CD8-positive, alpha-beta memory T cell (primary cell): ENCODE measurements around the gene HSFX3. TPM values are rescaled to one million over a fixed set of nuclear protein-coding genes. Genes with fewer than 3 reads are reported as not detected.
A peak's percentile ranks its signal among the peaks of the same experiment; 100 is the strongest.

Experiments used
- CTCF ChIA-PET: fragments of 350-600 bp; sonication (Branson Sonifier 250); formaldehyde crosslinking; loops from one replicate; lab custom pipeline; 2021; ENCODE audit warnings: antibody characterized with exemption; lab: Charles Lee
- POLR2A ChIA-PET: fragments of 350-600 bp; sonication (Branson Sonifier 250); formaldehyde crosslinking; loops from one replicate; lab custom pipeline; 2021; ENCODE audit warnings: antibody characterized with exemption; lab: Charles Lee
- DNase-seq, 5 donors: peaks; one replicate each; pipeline versions ENCODE4 v3.0.0 to v3.0.0-alpha.2; 2020 to 2022; ENCODE audit warnings: mixed read lengths in 1 of 5
- H3K27ac ChIP-seq: one replicate; pipeline ENCODE4 v1.7.0; 2013; ENCODE audit warnings: low read depth, mild to moderate bottlenecking, low read length, moderate library complexity
- H3K27me3 ChIP-seq: 2 replicates; pipeline ENCODE4 v1.7.0; 2013; ENCODE audit warnings: low read length, mild to moderate bottlenecking; ENCODE audit not compliant: insufficient read depth, poor library complexity, severe bottlenecking
- H3K36me3 ChIP-seq: 2 replicates; pipeline ENCODE4 v1.7.0; 2013; ENCODE audit warnings: mild to moderate bottlenecking, low read length, moderate library complexity; ENCODE audit not compliant: insufficient read depth
- H3K4me1 ChIP-seq: 2 replicates; pipeline ENCODE4 v1.7.0; 2013; ENCODE audit warnings: mild to moderate bottlenecking, low read length, moderate library complexity; ENCODE audit not compliant: insufficient read depth
- H3K4me3 ChIP-seq: 2 replicates; pipeline ENCODE4 v1.7.0; 2013; ENCODE audit warnings: mild to moderate bottlenecking, low read length
- H3K9me3 ChIP-seq: 2 replicates; pipeline ENCODE4 v1.7.0; 2013; ENCODE audit warnings: mild to moderate bottlenecking, low read length
- H3K27ac Mint-ChIP-seq, 8 donors: one replicate each; pipeline ENCODE4 v1.8.0; 2020 to 2021; ENCODE audit warnings: mixed read lengths in 8 of 8, mild to moderate bottlenecking in 6 of 8, inconsistent platforms in 3 of 8, moderate library complexity in 3 of 8
- H3K27me3 Mint-ChIP-seq, 2 donors: one replicate each; pipeline ENCODE4 v1.8.0; 2020 to 2021; ENCODE audit warnings: mixed read lengths in 2 of 2, mild to moderate bottlenecking in 1 of 2, moderate library complexity in 1 of 2
- H3K36me3 Mint-ChIP-seq, 3 donors: one replicate each; pipeline ENCODE4 v1.8.0; 2020 to 2021; ENCODE audit warnings: mixed read lengths in 3 of 3, inconsistent platforms in 1 of 3, mild to moderate bottlenecking in 1 of 3
- H3K4me1 Mint-ChIP-seq, 3 donors: one replicate each; pipeline ENCODE4 v1.8.0; 2020 to 2021; ENCODE audit warnings: mixed read lengths in 3 of 3, inconsistent platforms in 1 of 3, mild to moderate bottlenecking in 1 of 3
- H3K4me3 Mint-ChIP-seq, 7 donors: one replicate each; pipeline ENCODE4 v1.8.0; 2020 to 2021; ENCODE audit warnings: mixed read lengths in 7 of 7, mild to moderate bottlenecking in 6 of 7, moderate library complexity in 4 of 7, inconsistent platforms in 2 of 7
- H3K9me3 Mint-ChIP-seq, 5 donors: one replicate each; pipeline ENCODE4 v1.8.0; 2020 to 2022; ENCODE audit warnings: mixed read lengths in 5 of 5, mild to moderate bottlenecking in 3 of 5, moderate library complexity in 2 of 5, inconsistent platforms in 1 of 5
- polyA plus RNA-seq: library from polyadenylated mRNA; unstranded; fragments of 300-500 nt; fragmentation: Illumina TruSeq; gene quantifications from one replicate; pipeline ENCODE4 v1.2.3, GENCODE V29; 2021
- total RNA-seq, 2 experiments: library from RNA; stranded (reverse); gene quantifications; one replicate each; pipeline ENCODE4 v1.2.3, GENCODE V29; 2021

HSFX3 gene
- total and polyA plus RNA-seq, 3 experiments from 2014 or later, result not detected

GRCh38 chrX:149511081-149511480, 38.6 kb downstream of the HSFX3 start:
- Histone ChIP-seq H3K4me1 (peaks cover 33% of the 10 kb centered on the region), H3K9me3 (no peaks in the 10 kb centered on the region), H3K36me3 (no peaks in the 10 kb centered on the region), H3K27ac (no peak overlapping the region), H3K27me3 (no peaks in the 10 kb centered on the region), H3K4me3 (no peak overlapping the region)
- Mint-ChIP-seq H3K36me3 (no peaks in the 10 kb centered on the region), H3K9me3 (no peaks in the 10 kb centered on the region), H3K27ac (peak overlapping the region in 1 of 8 donors; percentile 70), H3K4me1 (peaks cover 28 to 38% (median 37%) of the 10 kb centered on the region in 3 donors), H3K27me3 (peaks cover 0 to 6% of the 10 kb centered on the region in 2 donors), H3K4me3 (no peak overlapping the region)
- POLR2A ChIA-PET, result no interaction called here
- CTCF ChIA-PET, result interaction anchor here (1.4 to 1.6 kb wide), 2 partner anchors 16 to 29 kb away, joined by 4 to 6 read pairs; no protein-coding TSS in a partner anchor
- DNase-seq, result no peak

- Mint-ChIP-seq H3K27ac (peak overlapping the region in 1 of 8 donors; percentile 63), H3K27me3 (peaks cover 0 to 8% of the 10 kb centered on the region in 2 donors), H3K4me1 (peaks cover 28 to 38% (median 35%) of the 10 kb centered on the region in 3 donors), H3K4me3 (no peak overlapping the region), H3K36me3 (no peaks in the 10 kb centered on the region), H3K9me3 (no peaks in the 10 kb centered on the region)
- H3K27ac ChIP-seq, result no peak overlapping the region
- no peaks in the 10 kb centered on the region for H3K9me3 ChIP-seq
- CTCF ChIA-PET, result interaction anchor here (1.4 to 1.6 kb wide), 2 partner anchors 17 to 29 kb away, joined by 4 to 6 read pairs; no protein-coding TSS in a partner anchor
- peaks cover 40% of the 10 kb centered on the region for H3K4me1 ChIP-seq
- no peak for DNase-seq
- no peak overlapping the region for H3K4me3 ChIP-seq
- H3K27me3 ChIP-seq, result no peaks in the 10 kb centered on the region
- POLR2A ChIA-PET, result no interaction called here
- no peaks in the 10 kb centered on the region for H3K36me3 ChIP-seq
Measured at GRCh38 chrX:149510386-149510785, 39.3 kb downstream of the HSFX3 start.

GRCh38 chrX:149508467-149508866, 41.3 kb downstream of the HSFX3 start:
- H3K4me1 ChIP-seq, result peaks cover 31% of the 10 kb centered on the region
- no peaks in the 10 kb centered on the region for H3K36me3 ChIP-seq
- Mint-ChIP-seq H3K36me3 (peaks cover 0 to 5% (median 0%) of the 10 kb centered on the region in 3 donors), H3K27ac (no peak overlapping the region), H3K27me3 (peaks cover 0 to 10% of the 10 kb centered on the region in 2 donors), H3K4me1 (peaks cover 14 to 19% (median 18%) of the 10 kb centered on the region in 3 donors), H3K4me3 (no peak overlapping the region), H3K9me3 (peaks cover 0 to 2% (median 0%) of the 10 kb centered on the region in 5 donors)
- no peak for DNase-seq
- no peaks in the 10 kb centered on the region for H3K27me3 ChIP-seq
- ChIA-PET CTCF (no interaction called here), POLR2A (no interaction called here)
- H3K4me3 ChIP-seq, result no peak overlapping the region
- H3K27ac ChIP-seq, result no peak overlapping the region
- H3K9me3 ChIP-seq, result no peaks in the 10 kb centered on the region

- no peak overlapping the region for H3K27ac ChIP-seq
- peaks cover 0 to 2% (median 0%) of the 10 kb centered on the region in 5 donors for H3K9me3 Mint-ChIP-seq
- peak overlapping the region in 6 of 8 donors; percentile 75 to 100 (median 98) for H3K27ac Mint-ChIP-seq
- POLR2A ChIA-PET, result interaction anchor here (2.6 kb wide), 1 partner anchor 16 kb away, joined by 12 read pairs; no protein-coding TSS in a partner anchor
- H3K27me3 ChIP-seq, result no peaks in the 10 kb centered on the region
- CTCF ChIA-PET, result interaction anchor here (1.7 to 3.6 kb wide), 2 partner anchors 16 to 34 kb away, joined by 5 to 25 read pairs; partner anchors contain the start of gene EOLA1
- no peaks in the 10 kb centered on the region for H3K9me3 ChIP-seq
- H3K27me3 Mint-ChIP-seq, result peaks cover 0 to 13% of the 10 kb centered on the region in 2 donors
- H3K36me3 ChIP-seq, result peaks cover 8% of the 10 kb centered on the region
- H3K4me3 Mint-ChIP-seq, result no peak overlapping the region
- no peak overlapping the region for H3K4me3 ChIP-seq
- peaks cover 18 to 24% (median 24%) of the 10 kb centered on the region in 3 donors for H3K4me1 Mint-ChIP-seq
- no peak for DNase-seq
- peaks cover 32% of the 10 kb centered on the region for H3K4me1 ChIP-seq
- peaks cover 0 to 21% (median 0%) of the 10 kb centered on the region in 3 donors for H3K36me3 Mint-ChIP-seq
Measured at GRCh38 chrX:149506349-149506748, 43.4 kb downstream of the HSFX3 start.

DNA sequence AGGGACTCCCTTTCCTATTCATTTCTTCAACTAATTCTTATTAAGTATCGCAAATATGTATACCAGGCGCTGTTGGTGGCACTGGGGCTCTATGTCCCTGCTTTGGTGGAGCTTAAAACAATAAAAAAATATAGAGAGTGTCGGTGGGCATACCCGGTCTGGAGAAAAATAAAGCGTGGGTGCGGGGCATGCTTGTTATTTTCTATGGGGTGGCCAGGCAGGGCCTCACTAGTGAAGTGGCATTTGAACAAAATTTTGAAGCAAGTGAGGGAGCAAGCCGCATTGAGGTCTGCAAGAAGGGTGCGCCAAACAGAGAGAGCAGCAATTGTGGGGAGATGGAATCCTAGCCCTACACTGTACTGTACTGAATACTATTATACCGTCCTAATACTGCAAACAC, 44.1 kb downstream of the HSFX3 start:
- Mint-ChIP-seq H3K27me3 (peaks cover 0 to 16% of the 10 kb centered on the region in 2 donors), H3K4me1 (peaks cover 21 to 30% (median 29%) of the 10 kb centered on the region in 3 donors), H3K36me3 (peaks cover 0 to 27% (median 0%) of the 10 kb centered on the region in 3 donors), H3K4me3 (peak overlapping the region; percentile 86 to 99 (median 93)), H3K27ac (peak overlapping the region; percentile 94 to 100 (median 99)), H3K9me3 (peaks cover 0 to 2% (median 0%) of the 10 kb centered on the region in 5 donors)
- Histone ChIP-seq H3K9me3 (no peaks in the 10 kb centered on the region), H3K4me3 (peak overlapping the region; percentile 30), H3K27ac (peak overlapping the region; percentile 99), H3K36me3 (peaks cover 15% of the 10 kb centered on the region), H3K27me3 (no peaks in the 10 kb centered on the region), H3K4me1 (peaks cover 33% of the 10 kb centered on the region)
- CTCF ChIA-PET, result interaction anchor here (1.2 to 3.6 kb wide), 4 partner anchors 8 to 35 kb away, joined by 3 to 25 read pairs (median 4); partner anchors contain the start of gene EOLA1
- no peak for DNase-seq
- POLR2A ChIA-PET, result interaction anchor here (0.7 to 2.6 kb wide), 4 partner anchors 17 to 1594 kb away, joined by 4 to 25 read pairs (median 9); partner anchors contain the start of genes EOLA1, EOLA2 and FMR1

DNA sequence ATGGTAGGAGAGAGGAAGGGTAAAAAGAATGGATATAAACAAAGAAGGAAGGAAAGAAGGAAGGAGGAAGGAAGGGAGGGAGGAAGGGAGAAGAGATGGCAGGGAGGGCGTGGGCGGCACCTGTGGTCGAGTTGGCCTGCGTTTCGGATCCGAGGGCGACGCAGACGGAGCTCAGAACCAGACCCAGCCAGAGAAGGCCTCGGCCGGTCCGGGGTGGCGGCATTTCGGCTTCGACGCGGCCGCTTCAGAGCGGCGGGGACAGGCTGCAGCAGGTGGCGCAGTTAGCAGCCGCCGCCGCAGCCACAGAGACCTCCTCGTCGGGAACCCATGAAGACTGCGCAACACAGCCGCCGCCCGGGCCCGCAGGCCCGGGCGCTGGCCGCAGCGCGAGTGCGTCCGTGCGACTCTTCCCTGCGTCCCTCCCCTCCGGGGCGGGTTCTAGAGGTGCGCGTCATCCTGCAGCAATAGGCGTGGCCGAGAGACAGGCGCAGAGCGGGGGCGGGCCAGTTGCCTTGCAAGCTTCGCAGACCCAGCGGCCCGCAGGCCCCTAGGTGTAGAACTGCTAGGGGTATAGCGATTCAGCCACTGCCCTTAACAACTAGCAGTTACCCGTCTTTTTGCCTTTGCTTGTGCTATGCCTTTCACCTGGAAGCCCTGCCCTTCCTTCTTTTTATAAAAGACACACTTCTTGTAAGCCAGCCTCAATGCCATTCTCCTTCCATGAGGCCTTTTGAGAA, 44.6 kb downstream of the HSFX3 start, which contains the start of gene IDS:
TSS of gene IDS (minus strand) at position 392 of the 737 bp plus-strand sequence. CDS start at position 223, 169 bp downstream.
- Histone ChIP-seq H3K4me1 (peaks cover 33% of the 10 kb centered on the region), H3K27ac (peak within 1 kb of the TSS; percentile 99), H3K36me3 (peaks cover 18% of the 10 kb centered on the region), H3K9me3 (no peaks in the 10 kb centered on the region), H3K4me3 (peak within 1 kb of the TSS; percentile 85), H3K27me3 (no peaks in the 10 kb centered on the region)
- ChIA-PET CTCF (interaction anchor here (1.2 to 3.6 kb wide), 4 partner anchors 9 to 35 kb away, joined by 3 to 25 read pairs (median 4); partner anchors contain the start of gene EOLA1), POLR2A (interaction anchor here (0.5 to 2.6 kb wide), 6 partner anchors 9 to 1593 kb away, joined by 3 to 25 read pairs (median 5); partner anchors contain the start of genes EOLA1, EOLA2 and FMR1)
- peaks cover 0 to 16% of the 10 kb centered on the region in 2 donors for H3K27me3 Mint-ChIP-seq
- peak within 1 kb of the TSS; percentile 94 to 100 (median 99) for H3K27ac Mint-ChIP-seq
- H3K9me3 Mint-ChIP-seq, result peaks cover 0 to 2% (median 0%) of the 10 kb centered on the region in 5 donors
- peaks cover 0 to 33% (median 0%) of the 10 kb centered on the region in 3 donors for H3K36me3 Mint-ChIP-seq
- DNase-seq, result peak; percentile 81 to 95 (median 84)
- peaks cover 21 to 36% (median 34%) of the 10 kb centered on the region in 3 donors for H3K4me1 Mint-ChIP-seq
- peak within 1 kb of the TSS; percentile 86 to 99 (median 93) for H3K4me3 Mint-ChIP-seq

DNA sequence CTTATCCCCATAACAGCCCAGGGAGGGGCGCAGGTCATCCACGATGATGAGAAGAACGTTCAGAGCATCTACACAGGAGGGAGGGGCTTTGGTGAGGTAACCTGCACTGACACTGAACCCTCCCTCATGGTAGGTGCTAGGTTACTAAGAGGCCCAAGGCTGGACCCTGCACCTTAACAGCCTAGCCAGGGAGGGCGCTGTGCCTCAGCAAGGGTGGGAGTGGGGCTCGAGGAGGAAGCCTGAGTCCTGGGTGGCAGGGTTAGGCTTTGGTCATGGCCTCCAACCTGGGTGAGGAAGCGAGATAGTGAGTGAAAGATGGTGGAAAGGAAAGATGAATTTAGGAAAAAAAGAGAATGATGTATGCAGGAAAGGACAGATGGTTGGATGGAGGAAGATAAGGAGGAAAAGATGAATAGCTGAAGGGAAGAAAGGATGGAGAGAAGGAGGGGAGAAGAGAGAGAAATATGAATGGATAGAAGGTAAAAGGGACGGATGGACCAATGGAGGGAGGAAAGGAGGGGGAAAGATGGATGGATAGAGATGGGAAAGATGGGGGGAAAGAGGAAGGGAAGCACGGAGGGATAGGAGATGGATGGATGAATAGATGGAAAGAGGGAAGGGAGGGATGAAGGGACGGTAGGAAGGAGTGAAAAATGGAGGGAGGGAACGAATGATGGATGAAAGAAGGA, 45.4 kb downstream of the HSFX3 start:
- Histone ChIP-seq H3K9me3 (no peaks in the 10 kb centered on the region), H3K4me1 (peaks cover 33% of the 10 kb centered on the region), H3K36me3 (peaks cover 18% of the 10 kb centered on the region), H3K27me3 (no peaks in the 10 kb centered on the region), H3K27ac (peak overlapping the region; percentile 99), H3K4me3 (peak overlapping the region; percentile 85)
- ChIA-PET CTCF (interaction anchor here (1.3 to 3.6 kb wide), 4 partner anchors 8 to 36 kb away, joined by 3 to 25 read pairs (median 4); partner anchors contain the start of gene EOLA1), POLR2A (interaction anchor here (0.5 to 2.6 kb wide), 5 partner anchors 10 to 1192 kb away, joined by 3 to 25 read pairs (median 6); partner anchors contain the start of genes EOLA1 and EOLA2)
- H3K36me3 Mint-ChIP-seq, result peaks cover 0 to 38% (median 0%) of the 10 kb centered on the region in 3 donors
- H3K4me1 Mint-ChIP-seq, result peaks cover 24 to 41% (median 38%) of the 10 kb centered on the region in 3 donors
- H3K27me3 Mint-ChIP-seq, result peaks cover 0 to 16% of the 10 kb centered on the region in 2 donors
- peaks cover 0 to 2% (median 0%) of the 10 kb centered on the region in 5 donors for H3K9me3 Mint-ChIP-seq
- H3K27ac Mint-ChIP-seq, result peak overlapping the region; percentile 94 to 100 (median 99)
- H3K4me3 Mint-ChIP-seq, result peak overlapping the region; percentile 86 to 99 (median 93)
- DNase-seq, result peak; percentile 50 to 90 (median 59)
